Measurements from ENCODE around the gene MTHFD2L.

The MTHFD2L gene

DNA sequence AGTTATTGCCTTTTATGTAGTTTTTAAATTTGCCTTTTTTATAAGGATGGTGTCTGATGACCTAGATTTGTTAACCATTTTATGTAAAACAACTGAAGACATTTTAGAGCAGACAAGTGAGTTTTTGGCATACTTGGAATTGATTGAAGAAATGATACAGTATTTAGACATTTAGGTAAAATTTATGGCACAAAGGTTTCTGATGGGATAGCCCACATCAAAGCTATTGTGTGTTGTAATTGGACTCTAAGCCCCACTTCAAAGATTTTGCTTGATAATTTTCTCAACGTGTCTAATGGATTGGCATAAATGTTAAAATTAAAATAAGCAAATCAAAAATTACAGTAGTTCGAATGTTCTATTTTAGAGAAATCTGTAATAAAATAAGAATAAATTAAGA, 168.0 kb downstream of the MTHFD2L start:
- DNase-seq (ENCODE audit: extremely low spot score): no peak
- CTCF ChIA-PET: no interaction called here
- POLR2A ChIA-PET: no interaction called here
- TF ChIP-seq NFRKB (IDR thresholded peaks at IDR 0.05) (no peak), HDGF (IDR thresholded peaks at IDR 0.05; ENCODE audit: borderline replicate concordance) (no peak), FOXM1 (IDR thresholded peaks at IDR 0.05; ENCODE audit: borderline replicate concordance) (no peak), L3MBTL2 (conservative IDR thresholded peaks at IDR 0.05) (no peak), CTBP1 (IDR thresholded peaks at IDR 0.05; ENCODE audit: borderline replicate concordance) (no peak), PKNOX1 (IDR thresholded peaks at IDR 0.05) (no peak), BHLHE40 (IDR thresholded peaks at IDR 0.05; ENCODE audit: borderline replicate concordance) (no peak), SUZ12 (IDR thresholded peaks at IDR 0.05) (no peak), ARNT (IDR thresholded peaks at IDR 0.05) (no peak), TARDBP (IDR thresholded peaks at IDR 0.05) (no peak), ZNF384 (IDR thresholded peaks at IDR 0.05) (no peak), FOXK2 (IDR thresholded peaks at IDR 0.05) (no peak), SP1 (IDR thresholded peaks at IDR 0.05) (no peak)

- TF ChIP-seq NFRKB (IDR thresholded peaks at IDR 0.05): no peak
- no peak for DNase-seq (ENCODE audit: extremely low spot score)
- CTCF ChIA-PET: no interaction called here
- POLR2A ChIA-PET: interaction anchor here (0.6 kb wide), 1 partner anchor 340 kb away, joined by 4 read pairs; no protein-coding TSS in a partner anchor
Observed at GRCh38 chr4:74327762-74328161, 169.8 kb downstream of the MTHFD2L start.

DNA sequence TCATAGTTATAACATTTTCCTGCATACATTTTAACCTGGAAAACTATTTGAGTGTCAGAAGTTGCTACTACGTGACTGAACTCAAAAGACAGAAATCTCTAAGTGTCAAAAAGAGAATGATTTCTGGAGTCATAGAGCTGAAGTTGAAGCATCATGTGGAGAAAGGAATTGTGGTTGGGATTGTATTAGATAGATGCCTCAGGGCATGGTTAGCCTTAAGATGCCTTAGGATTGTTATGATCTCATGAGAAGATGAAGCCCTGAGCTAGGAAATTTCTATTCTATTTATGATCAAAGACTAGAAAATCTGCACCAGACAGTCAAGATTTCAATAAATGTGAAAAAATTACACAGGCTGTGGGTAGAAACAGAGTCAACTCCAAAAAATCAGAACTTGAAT, 170.6 kb downstream of the MTHFD2L start:
- no peak for DNase-seq (ENCODE audit: extremely low spot score)
- ChIA-PET CTCF (no interaction called here), POLR2A (no interaction called here)
- no peak for TF ChIP-seq SP1 (IDR thresholded peaks at IDR 0.05)

DNA sequence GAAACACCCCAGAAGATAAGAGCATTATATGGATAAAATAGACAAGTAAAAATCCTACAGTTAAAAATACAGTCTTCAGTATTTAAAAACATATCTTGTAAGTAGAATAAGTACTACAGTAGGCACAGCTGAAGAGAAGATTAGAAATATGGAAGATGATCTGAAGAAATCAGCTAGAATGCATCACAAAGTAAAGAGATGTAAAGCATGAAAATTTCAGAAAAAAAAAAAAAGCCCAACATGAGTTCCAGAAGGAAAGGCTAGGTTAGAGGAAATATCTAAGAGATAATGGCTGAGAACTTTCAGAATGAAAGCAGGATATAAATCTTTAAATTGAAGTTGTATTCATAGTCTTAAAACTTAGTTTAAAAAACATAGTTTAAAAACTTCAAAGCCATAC, 171.4 kb downstream of the MTHFD2L start:
- POLR2A ChIA-PET: no interaction called here
- TF ChIP-seq ZNF384 (IDR thresholded peaks at IDR 0.05) (no peak), LEF1 (IDR thresholded peaks at IDR 0.05; ENCODE audit: borderline replicate concordance) (no peak), ARNT (IDR thresholded peaks at IDR 0.05) (no peak), FOXM1 (IDR thresholded peaks at IDR 0.05; ENCODE audit: borderline replicate concordance) (no peak), CTBP1 (IDR thresholded peaks at IDR 0.05; ENCODE audit: borderline replicate concordance) (no peak)
- CTCF ChIA-PET: no interaction called here
- DNase-seq (ENCODE audit: extremely low spot score): no peak

DNA sequence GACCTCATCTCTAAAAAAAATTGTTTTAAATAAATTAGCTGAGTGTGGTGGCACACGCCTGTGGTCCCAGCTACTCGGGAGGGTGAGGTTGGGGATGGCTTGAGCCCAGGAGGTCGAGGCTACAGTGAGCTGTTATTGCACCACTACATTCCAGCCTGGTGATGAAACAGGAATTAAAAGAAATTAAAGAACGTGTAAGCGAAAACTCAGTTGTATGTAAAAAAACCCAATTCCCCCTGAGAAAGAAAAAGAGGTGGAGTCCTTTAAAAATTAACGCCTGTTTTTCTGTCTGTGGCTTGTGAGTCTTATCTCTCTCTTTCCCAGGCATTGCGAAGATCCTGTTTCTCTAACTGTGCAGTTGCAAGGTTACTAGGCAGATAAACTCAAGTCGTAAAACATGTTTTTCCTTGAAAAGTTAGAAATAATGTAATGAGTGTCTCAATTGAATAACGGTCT, 172.4 kb downstream of the MTHFD2L start:
- DNase-seq (ENCODE audit: extremely low spot score): no peak
- ChIA-PET CTCF (no interaction called here), POLR2A (no interaction called here)
- TF ChIP-seq TARDBP (IDR thresholded peaks at IDR 0.05) (no peak), LEF1 (IDR thresholded peaks at IDR 0.05; ENCODE audit: borderline replicate concordance) (no peak), L3MBTL2 (conservative IDR thresholded peaks at IDR 0.05) (no peak), ELF4 (IDR thresholded peaks at IDR 0.05) (no peak), HDGF (IDR thresholded peaks at IDR 0.05; ENCODE audit: borderline replicate concordance) (no peak), FOXM1 (IDR thresholded peaks at IDR 0.05; ENCODE audit: borderline replicate concordance) (no peak), CTBP1 (IDR thresholded peaks at IDR 0.05; ENCODE audit: borderline replicate concordance) (no peak), PKNOX1 (IDR thresholded peaks at IDR 0.05) (no peak), ZNF384 (IDR thresholded peaks at IDR 0.05) (no peak), SUZ12 (IDR thresholded peaks at IDR 0.05) (no peak), ARNT (IDR thresholded peaks at IDR 0.05) (no peak), FOXA1 (IDR thresholded peaks at IDR 0.05) (no peak), NFRKB (IDR thresholded peaks at IDR 0.05) (no peak), BHLHE40 (IDR thresholded peaks at IDR 0.05; ENCODE audit: borderline replicate concordance) (no peak), FOXK2 (IDR thresholded peaks at IDR 0.05) (no peak), SP1 (IDR thresholded peaks at IDR 0.05) (no peak)

DNA sequence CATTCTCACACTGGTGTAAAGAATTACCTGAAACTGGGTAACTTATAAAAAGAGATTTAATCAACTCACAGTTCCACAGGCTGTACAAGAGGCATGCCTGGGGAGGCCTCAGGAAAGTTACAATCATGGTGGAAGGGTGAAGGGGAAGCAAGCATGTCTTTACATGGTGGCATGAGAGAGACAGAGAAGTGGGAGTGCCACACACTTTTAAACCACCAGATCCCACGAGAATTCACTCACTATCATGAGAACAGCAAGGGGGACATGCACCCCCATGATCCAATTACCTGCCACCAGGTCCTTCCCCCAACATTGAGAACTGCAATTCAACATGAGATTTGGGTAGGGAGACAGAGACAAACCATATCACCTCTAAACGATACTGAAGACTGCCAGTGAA, 173.3 kb downstream of the MTHFD2L start:
- ChIA-PET POLR2A (no interaction called here), CTCF (no interaction called here)
- DNase-seq (ENCODE audit: extremely low spot score): no peak
- TF ChIP-seq FOXA1 (IDR thresholded peaks at IDR 0.05) (no peak), BHLHE40 (IDR thresholded peaks at IDR 0.05; ENCODE audit: borderline replicate concordance) (no peak), FOXK2 (IDR thresholded peaks at IDR 0.05) (no peak), ZNF384 (IDR thresholded peaks at IDR 0.05) (no peak), SUZ12 (IDR thresholded peaks at IDR 0.05) (no peak), CTBP1 (IDR thresholded peaks at IDR 0.05; ENCODE audit: borderline replicate concordance) (no peak), FOXM1 (IDR thresholded peaks at IDR 0.05; ENCODE audit: borderline replicate concordance) (no peak), ARNT (IDR thresholded peaks at IDR 0.05) (no peak), ELF4 (IDR thresholded peaks at IDR 0.05) (no peak), L3MBTL2 (conservative IDR thresholded peaks at IDR 0.05) (no peak), SP1 (IDR thresholded peaks at IDR 0.05) (no peak), NFRKB (IDR thresholded peaks at IDR 0.05) (no peak), HDGF (IDR thresholded peaks at IDR 0.05; ENCODE audit: borderline replicate concordance) (no peak), LEF1 (IDR thresholded peaks at IDR 0.05; ENCODE audit: borderline replicate concordance) (no peak), PKNOX1 (IDR thresholded peaks at IDR 0.05) (no peak), TARDBP (IDR thresholded peaks at IDR 0.05) (no peak)

DNA sequence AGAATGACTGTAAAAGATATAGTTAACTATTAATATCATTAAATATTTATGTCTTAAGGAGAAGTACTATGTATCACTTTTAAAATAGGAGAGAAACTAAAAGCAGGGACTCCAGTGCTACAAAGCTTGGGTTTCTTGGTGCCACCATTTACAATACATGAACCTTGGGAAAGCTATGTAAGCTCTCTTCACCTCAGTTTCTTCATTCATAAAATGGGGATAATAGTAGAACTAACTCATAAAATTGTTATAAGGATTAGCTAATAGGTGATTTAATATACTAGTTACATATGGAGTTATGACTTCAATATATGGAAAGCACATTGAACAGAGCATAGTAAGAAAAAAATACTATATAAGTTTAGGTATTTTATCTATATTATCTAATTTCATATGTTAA, 174.0 kb downstream of the MTHFD2L start:
- POLR2A ChIA-PET: no interaction called here
- TF ChIP-seq L3MBTL2 (conservative IDR thresholded peaks at IDR 0.05) (no peak), ZNF384 (IDR thresholded peaks at IDR 0.05) (no peak), SUZ12 (IDR thresholded peaks at IDR 0.05) (no peak), FOXK2 (IDR thresholded peaks at IDR 0.05) (no peak)
- DNase-seq (ENCODE audit: extremely low spot score): no peak
- CTCF ChIA-PET: no interaction called here

Measured in HEK293T (cell line).